ENCODE data around the gene TPM3. TPM values are rescaled to one million over a fixed set of nuclear protein-coding genes. Genes with fewer than 3 reads are reported as not detected.
A peak's percentile ranks its signal among the peaks of the same experiment; 100 is the strongest.
"Not testable (repeated sequence)": the region's sequence is repeated elsewhere in the genome, so short reads cannot be mapped to it uniquely, and the experiment has no call there.

Gene TPM3
- total RNA-seq, 4 donors from 2014 or later = 130 to 263 (median 199) TPM

DNA sequence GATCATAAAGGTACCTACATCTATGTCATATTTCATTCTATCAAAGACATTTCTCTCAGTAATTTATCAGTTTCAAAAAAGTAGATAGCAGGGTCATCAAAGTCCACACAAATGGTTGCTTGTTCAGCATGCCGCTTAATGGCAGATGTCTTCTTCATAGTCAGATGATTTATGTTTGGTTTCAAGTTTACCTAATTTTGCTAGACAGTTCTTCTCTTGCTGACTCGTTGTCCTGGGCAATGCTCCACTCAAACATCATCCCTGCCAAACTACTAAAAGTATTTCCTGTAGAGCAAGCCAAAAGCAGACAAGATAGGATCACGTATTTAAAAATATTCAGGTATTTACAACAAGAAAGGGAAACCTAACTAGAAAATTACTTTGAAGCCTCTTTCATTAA, 50.7 kb downstream of the TPM3 start:
- H3K27ac ChIP-seq = peak overlapping the region; percentile 61 to 76

DNA sequence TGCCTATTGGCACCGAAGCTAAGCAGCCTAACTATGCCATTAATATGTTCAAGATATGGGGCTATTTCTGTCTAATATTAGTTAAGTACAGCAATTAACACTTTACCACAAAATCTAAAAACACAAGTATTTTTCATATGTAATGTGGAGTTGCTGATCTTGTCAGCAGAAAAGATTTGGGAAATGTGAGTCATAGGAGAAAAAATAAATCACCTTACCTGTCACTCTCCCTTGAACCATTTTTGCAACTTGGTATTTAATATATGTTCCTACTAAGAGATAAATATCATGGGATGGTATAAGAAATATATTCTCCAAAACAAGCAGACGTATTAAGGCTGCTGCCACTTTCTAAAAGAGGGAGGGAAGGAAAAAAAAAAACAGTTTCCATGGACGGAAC, 54.0 kb downstream of the TPM3 start:
- Histone ChIP-seq H3K27me3 (no peaks in the 10 kb centered on the region), H3K4me1 (no peaks in the 10 kb centered on the region), H3K36me3 (no peaks in the 10 kb centered on the region), H3K27ac (no peak overlapping the region), H3K4me3 (no peak overlapping the region), H3K9me3 (no peaks in the 10 kb centered on the region)
- intact Hi-C loops (cut with DNase I; ENCODE audit: low total_unique reads) = no loop called here
- TF ChIP-seq CTCF (IDR thresholded peaks at IDR 0.05) (no peak), POLR2A (IDR thresholded peaks at IDR 0.05) (no peak)
- DNase-seq = no peak

More for the DNA sequence above, 50.7 kb downstream of the TPM3 start:
- Histone ChIP-seq H3K4me1 (no peaks in the 10 kb centered on the region), H3K4me3 (no peak overlapping the region), H3K27me3 (no peaks in the 10 kb centered on the region), H3K36me3 (no peaks in the 10 kb centered on the region), H3K9me3 (no peaks in the 10 kb centered on the region)
- no peak for TF ChIP-seq CTCF (IDR thresholded peaks at IDR 0.05)
- no peak for TF ChIP-seq POLR2A (IDR thresholded peaks at IDR 0.05)
- intact Hi-C loops (cut with DNase I; ENCODE audit: low total_unique reads) = no loop called here
- peak; percentile 35 to 63 for DNase-seq

- no peaks in the 10 kb centered on the region for H3K9me3 ChIP-seq
- H3K36me3 ChIP-seq = no peaks in the 10 kb centered on the region
- intact Hi-C loops (cut with DNase I; ENCODE audit: low total_unique reads) = no loop called here
Measured at GRCh38 chr1:154133256-154133655, 58.6 kb downstream of the TPM3 start.

GRCh38 chr1:154129391-154129970, 62.4 kb downstream of the TPM3 start:
- Histone ChIP-seq H3K4me1 (no peaks in the 10 kb centered on the region), H3K9me3 (no peaks in the 10 kb centered on the region), H3K27me3 (no peaks in the 10 kb centered on the region), H3K27ac (no peak overlapping the region), H3K36me3 (no peaks in the 10 kb centered on the region), H3K4me3 (no peak overlapping the region)
- intact Hi-C loops (cut with DNase I; ENCODE audit: low total_unique reads) = no loop called here
- no peak for DNase-seq
- TF ChIP-seq POLR2A (IDR thresholded peaks at IDR 0.05) (no peak), CTCF (IDR thresholded peaks at IDR 0.05) (no peak)

More at GRCh38 chr1:154133256-154133655, 58.6 kb downstream of the TPM3 start:
- Histone ChIP-seq H3K4me3 (no peak overlapping the region), H3K4me1 (no peaks in the 10 kb centered on the region), H3K27me3 (no peaks in the 10 kb centered on the region), H3K27ac (no peak overlapping the region)
- no peak for DNase-seq
- TF ChIP-seq CTCF (IDR thresholded peaks at IDR 0.05) = no peak
- TF ChIP-seq POLR2A (IDR thresholded peaks at IDR 0.05) = no peak

- intact Hi-C loops (cut with DNase I; ENCODE audit: low total_unique reads); DNase-seq; H3K4me1 ChIP-seq; H3K9me3 ChIP-seq; H3K36me3 ChIP-seq; H3K27ac ChIP-seq; H3K27me3 ChIP-seq; H3K4me3 ChIP-seq: not testable (repeated sequence)
Measured at GRCh38 chr1:154123205-154123604, 68.7 kb downstream of the TPM3 start.

DNA sequence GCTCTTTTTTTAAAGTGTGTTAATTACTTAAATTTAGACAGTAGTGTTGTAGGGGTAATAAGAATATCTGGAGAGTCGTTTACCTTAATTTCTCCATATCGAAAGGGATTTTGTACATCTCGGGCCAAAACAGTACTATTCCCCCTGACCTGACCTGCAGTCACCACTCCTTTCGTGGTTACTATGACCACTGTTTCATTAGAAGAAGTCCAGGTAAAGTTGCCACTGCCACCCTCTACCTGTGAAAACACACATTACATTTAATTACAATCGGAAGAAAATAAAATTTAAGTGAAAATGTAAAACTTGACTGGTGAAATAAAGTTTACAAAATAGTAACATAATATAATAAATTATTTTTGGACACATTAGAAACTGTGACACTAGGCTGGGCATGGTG, 74.3 kb downstream of the TPM3 start:
- Histone ChIP-seq H3K9me3 (no peaks in the 10 kb centered on the region), H3K4me3 (no peak overlapping the region), H3K36me3 (no peaks in the 10 kb centered on the region), H3K27ac (no peak overlapping the region), H3K27me3 (no peaks in the 10 kb centered on the region), H3K4me1 (no peaks in the 10 kb centered on the region)
- intact Hi-C loops (cut with DNase I; ENCODE audit: low total_unique reads) = no loop called here
- no peak for DNase-seq
- TF ChIP-seq CTCF (IDR thresholded peaks at IDR 0.05) = no peak
- TF ChIP-seq POLR2A (IDR thresholded peaks at IDR 0.05) = no peak
